HG02759 (cell line): ENCODE results near the gene ADCY6.
"Not testable (repeated sequence)": the region's sequence is repeated elsewhere in the genome, so short reads cannot be mapped to it uniquely, and the experiment has no call there.

Experiments
- ATAC-seq: cut with Tn5 transposase; IDR thresholded peaks from one replicate; pipeline ENCODE4 v1.9.1; 2021; ENCODE audit warnings: mild to moderate bottlenecking, moderate library complexity; ENCODE audit not compliant: unreplicated experiment

ADCY6 gene

DNA sequence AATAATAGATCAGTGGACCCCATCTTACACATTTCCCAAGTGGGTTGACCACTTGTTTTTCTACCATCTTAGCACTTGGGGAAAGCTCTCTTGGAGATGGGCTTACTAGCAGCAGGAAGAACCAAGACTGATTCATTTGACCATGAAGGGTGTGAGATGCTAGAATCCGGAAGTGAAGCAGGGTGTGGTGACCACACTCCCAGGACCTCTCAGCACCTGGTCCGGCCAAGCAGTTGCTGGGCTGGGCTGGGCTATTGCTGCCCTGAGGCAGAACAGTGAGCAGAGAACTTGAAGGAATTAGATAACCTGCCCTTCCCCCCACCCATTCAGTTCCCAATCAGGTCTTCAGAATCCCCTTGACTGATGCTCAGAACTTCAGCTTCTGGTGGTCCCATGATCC is 24.4 kb downstream of the ADCY6 start:
- no peak for ATAC-seq

DNA sequence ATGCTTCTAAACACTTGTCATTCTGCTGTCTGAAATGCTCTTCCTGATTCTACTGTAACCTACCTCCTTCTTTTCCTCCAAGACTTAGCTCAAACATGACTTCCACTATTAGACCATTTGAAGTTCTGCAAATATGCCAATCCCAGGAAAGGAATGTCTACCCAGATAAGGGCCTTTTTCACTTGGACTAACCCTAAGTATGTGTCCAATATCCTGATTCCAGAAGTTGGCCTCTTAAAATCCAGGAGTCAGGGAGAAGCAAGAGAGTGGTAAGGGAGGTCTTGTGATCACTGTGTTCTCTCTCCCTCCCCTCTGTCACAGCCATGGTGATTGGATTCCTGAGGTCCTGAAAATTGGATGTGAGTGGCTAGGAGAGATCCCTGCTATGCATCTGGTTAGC is 30.2 kb downstream of the ADCY6 start:
- ATAC-seq: no peak

DNA sequence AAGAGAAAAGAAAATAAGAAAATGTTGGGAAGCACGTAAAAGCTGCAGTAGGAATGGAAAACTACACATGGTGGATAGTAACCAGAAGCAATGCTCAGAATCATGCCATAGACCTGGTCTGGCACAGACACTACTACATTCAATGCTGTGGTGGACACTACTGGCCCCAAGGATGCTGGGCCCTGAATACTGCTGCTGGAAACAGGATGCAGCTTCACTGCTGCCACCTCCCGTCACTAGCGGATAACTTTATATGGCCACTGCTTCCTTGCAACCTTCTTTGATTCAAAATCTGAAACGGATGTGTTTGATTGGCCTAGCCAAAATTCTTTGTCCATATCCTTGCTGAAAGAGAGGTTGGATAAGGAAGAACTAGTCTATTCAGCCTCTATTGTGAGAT is 30.7 kb downstream of the ADCY6 start:
- no peak for ATAC-seq

DNA sequence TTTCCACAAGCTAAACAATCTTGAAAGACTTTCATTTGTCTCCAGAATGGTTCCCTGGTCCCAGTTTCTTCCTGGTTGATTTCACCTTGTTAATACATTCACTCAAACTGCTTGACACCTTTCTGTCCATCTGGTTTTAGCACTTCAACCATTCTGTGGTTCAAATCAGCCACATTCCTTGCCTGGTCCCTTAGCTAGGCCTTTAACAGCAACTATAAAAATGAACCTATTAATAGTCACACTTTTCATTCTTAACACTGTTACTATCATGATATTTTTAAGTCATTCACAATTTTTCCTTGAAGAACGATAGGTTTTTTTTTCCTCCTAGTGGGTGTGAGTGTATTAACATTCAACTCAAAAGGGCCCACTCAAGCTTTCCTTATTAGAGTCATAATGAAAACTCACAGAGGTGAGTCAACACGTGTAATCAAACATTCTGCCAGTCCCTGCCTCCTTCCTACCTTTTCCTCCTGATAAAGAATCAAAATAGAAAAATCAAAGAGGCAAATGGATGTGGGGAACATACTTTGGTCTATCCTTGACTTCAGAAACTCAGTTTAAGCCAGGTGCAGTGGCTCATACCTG is 38.0 kb downstream of the ADCY6 start:
- no peak for ATAC-seq

DNA sequence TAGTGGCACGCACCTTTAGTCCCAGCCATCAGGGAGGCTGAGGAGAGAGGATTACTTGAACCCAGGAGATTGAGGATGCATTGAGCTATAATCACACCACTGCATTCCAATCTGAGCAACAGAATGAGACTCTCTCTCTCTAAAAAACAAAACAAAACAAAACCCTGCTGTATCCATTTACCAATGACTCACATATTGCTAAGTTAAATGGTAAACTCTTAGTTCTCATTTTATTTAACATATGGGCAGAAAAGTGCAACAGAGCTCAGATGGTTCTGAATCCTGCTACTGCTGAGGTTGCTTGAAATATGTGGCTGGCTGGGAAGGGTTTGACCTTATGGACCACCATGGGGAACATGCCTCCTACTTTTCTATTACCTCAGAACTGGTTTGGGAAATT is 38.7 kb downstream of the ADCY6 start:
- no peak for ATAC-seq

DNA sequence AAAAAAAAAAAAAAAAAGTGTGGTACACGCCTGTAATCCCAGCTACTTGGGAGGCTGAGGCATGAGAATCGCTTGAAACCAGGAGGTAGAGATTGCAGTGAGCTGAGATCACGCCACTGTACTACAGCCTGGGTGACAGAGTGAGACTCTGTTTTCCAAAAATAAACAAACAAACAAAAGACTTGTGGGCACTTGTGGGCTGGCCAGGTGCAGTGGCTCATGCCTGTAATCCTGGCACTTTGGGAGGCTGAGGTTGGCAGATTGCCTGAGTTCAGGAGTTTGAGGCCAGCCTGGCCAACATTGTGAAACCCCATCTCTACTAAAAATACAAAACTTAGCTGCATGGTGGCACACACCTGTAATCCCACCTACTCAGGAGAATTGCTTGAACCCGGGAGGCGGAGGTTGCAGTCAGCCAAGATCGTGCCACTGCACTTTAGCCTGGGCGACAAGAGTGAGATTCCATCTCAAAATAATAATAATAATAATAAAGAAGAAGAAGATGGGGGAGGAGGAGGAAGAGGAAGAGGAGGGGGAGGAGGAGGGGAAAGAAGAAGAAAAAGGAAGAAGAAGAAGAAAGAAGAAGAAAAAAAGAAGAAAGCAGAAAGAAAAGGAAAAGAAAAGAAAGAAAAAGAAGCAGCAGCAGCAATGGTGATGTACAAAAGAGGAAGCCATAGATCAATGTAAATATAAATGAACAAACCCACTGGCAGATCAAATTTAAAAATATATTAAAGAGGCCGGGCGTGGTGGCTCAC is 44.5 kb downstream of the ADCY6 start:
- ATAC-seq: no peak

DNA sequence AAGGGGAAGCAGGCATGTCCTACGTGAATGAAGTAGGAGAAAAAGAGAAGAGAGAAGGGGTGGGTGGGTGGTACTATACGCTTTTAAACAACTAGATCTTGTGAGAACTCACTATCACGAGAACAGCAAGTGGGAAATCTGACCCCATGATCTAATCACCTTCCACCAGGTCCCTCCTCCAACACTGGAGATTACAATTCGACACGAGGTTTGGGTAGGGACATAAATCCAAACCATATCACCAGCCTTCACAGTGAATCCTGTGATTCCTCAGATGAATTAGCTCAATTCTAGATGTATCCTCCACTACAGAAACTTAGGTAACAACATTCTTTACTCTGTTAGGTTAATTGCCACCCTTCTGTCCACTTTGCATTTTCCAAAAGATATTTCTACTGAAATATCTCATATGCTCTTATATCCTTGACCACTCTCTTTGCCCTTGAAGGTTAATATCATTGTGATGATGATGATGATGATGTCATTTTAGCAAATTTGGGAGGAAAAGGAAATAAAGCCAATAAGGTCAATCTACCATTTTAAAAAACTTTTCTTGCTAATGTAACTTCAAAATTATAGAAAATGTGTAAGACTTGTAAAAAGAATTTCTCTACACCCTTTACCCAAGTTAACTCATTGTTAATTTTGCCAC is 49.1 kb downstream of the ADCY6 start:
- no peak for ATAC-seq

DNA sequence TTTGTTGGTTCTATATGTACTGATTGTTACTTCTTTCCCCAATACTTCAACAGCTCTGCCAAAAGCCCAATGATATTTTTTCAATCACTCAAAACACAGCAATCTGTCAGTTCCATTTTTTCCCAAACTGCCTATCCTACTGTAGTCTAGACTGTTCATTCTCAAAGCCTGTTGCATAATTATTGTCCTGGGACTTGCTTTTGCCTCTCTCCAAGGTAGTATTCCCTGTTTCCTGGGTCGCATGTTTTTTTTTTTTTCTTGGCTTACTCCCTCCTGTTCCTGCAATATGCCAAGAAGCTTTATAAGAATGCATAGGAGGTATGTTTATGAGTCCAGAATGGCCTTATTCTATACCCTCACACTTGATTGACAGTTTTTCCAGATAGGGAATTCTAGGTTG is 52.4 kb downstream of the ADCY6 start:
- ATAC-seq: no peak

DNA sequence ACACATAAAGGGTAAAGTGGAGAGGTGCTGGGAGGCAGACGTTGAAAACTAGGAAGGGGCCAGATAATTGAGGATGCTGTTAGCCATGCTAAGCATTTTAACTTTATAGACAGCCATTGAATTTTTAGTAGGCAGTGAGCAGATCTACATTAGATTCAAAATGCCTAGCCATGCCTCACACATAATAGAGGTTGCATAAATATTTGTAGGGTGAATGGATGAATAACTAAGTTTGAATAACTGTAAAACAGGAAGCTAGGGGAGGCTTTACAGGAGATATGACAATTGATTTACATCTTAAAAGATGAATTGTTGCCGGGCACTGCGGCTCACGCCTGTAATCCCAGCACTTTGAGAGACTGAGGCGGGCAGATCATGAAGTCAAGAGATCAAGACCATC is 60.1 kb downstream of the ADCY6 start:
- ATAC-seq: no peak

DNA sequence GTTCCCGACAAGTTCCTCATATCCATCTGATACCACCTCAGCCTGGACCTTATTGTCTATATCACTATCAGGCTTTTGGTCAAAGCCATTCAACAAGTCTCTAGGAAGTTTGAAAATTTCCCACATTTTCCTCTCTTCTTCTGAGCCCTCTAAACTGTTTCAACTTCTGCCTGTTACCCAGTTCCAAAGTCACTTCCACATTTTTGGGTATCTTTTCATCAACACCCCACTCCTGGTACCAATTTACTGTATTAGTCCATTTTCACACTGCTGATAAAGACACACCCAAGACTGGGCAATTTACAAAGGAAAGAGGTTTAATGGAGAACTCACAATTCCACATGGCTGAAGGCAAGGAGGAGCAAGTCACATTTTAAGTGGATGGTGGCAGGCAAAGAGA is 68.2 kb downstream of the ADCY6 start:
- ATAC-seq: not testable (repeated sequence)

DNA sequence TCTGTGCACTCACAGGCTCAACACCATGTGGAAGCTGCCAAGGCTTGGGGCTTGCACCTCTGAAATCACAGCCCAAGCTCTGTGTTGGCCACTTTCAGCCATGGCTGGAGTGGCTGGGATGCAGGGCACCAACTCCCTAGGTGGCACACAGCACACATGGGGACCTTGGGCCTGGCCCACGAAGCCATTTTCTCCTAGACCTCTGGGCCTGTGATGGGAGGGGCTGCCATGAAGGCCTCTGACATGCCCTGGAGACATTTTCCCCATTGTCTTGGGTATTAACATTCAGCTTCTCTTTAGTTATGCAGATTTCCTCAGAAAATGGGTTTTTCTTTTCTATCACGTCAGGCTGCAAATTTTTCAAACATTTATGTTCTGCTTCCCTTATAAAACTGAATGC is 68.7 kb downstream of the ADCY6 start:
- not testable (repeated sequence) for ATAC-seq

DNA sequence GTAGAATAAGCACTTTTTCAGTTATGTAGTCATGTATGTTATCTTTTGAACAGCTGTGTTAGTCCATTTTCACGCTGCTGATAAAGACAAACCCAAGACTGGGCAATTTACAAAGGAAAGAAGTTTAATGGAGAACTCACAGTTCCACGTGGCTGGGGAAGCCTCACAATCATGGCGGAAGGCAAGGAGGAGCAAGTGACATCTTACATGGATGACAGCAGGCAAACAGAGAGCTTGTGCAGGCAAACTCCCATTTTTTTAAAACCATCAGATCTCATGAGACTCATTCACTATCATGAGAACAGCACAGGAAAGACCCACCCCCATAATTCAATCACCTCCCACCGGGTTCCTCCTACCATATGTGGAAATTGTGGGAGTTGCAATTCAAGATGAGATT is 69.9 kb downstream of the ADCY6 start:
- not testable (repeated sequence) for ATAC-seq

DNA sequence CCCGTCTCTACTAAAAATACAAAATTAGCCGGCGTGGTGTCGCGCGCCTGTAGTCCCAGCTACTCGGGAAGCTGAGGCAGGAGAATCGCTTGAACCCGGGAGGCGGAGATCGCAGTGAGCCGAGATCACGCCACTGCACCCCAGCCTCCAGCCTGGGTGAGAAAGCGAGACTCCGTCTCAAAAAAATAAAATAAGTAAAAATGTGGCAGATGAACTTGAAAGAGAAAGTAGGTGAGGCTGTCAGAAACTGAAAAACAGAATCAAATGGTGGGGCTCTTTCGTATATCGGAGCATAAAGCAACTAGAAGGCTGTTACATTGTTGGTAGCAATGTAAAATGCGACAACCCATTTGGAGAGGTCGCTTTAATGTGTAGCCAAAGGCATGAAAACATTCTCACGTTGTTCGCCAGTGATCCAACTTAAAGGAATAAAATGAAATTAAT is 71.6 kb downstream of the ADCY6 start:
- peak; percentile 1 for ATAC-seq

DNA sequence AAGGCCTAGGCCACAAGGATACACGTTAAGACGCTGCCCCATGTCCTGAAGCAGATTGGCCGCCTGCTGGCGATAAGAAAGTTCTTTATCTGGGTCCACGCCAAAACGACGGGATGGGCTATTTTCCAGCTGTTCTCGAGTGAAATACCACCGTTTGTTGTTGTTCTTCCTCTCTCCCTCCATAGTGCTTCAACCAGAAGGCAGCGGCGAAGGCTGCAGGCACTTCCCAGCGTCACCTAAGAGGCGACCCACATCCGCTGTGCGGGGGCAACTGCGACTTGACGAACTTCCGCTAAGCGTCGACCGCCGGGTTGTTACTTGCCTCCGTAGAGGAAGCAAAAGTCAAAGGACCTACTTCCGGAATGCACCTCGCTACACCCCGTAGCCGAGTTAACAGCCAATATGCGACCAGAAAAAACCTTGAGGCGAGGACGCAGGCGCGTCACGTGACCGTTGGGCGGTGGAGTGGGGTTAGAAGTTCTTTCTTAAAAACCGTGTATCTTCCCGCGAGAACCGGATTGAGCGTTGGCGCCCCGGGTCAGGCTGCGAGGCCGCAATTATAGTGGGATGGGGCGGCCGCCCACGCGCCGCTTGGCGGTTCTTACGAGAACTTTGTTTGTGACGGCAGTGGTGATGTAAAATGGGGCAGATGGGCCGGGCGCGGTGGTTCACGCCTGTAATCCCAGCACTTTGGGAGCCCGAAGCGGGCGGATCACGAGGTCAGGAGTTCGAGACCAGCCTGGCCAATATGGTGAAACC is 72.2 kb downstream of the ADCY6 start, which contains the start of gene CCNT1:
Gene CCNT1, minus strand, starts transcription at position 215 of the 759 bp plus-strand sequence. Its CDS starts 32 bp downstream, at position 183.
- peak; percentile 97 for ATAC-seq
